Measurements from ENCODE around the gene RASA3. TPM values are rescaled to one million over a fixed set of nuclear protein-coding genes. Genes with fewer than 3 reads are reported as not detected.

The RASA3 gene
- total and polyA plus RNA-seq, 2 of the 4 experiments (the other 2 are of a cell fraction): 21.0 to 31.4 TPM

DNA sequence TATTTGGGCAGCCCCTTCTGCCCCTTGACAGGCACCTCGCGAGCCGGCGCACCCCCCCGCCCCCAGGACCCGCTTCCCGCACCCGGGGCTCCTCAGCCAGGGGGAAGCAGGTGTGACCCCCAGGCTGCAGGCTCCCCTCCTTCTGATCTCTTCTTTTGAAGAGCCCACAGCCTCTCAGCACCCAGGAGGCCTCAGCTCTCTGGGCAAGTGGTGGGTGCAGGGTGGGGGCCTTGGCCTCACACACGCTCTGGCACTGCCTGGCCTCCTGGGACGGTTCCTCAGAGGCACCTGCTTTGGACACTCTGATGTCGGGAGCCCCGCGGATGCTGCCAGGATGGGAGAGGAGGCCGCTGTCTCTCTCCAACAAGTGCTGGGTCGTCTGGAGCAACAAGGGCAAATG lies 157.0 kb downstream of the RASA3 start:
- Histone ChIP-seq H2AK5ac (ENCODE audit: low read depth, low read length) (no peak overlapping the region; the same call in 1 of the 2 replicates), H3K36me3 (ENCODE audit: control insufficient read depth, insufficient read depth, low read length) (peaks cover 66% of the 10 kb centered on the region), H3K27me3 (ENCODE audit: control insufficient read depth, insufficient read depth, low read length) (no peaks in the 10 kb centered on the region), H3K4ac (ENCODE audit: low read depth, low read length) (no peak overlapping the region), H4K5ac (ENCODE audit: low read depth, low read length) (no peak overlapping the region), H2BK5ac (ENCODE audit: low read depth, low read length, poor library complexity, severe bottlenecking) (no peak overlapping the region), H2AFZ (replicated peaks; ENCODE audit: low read length, poor library complexity) (no peak overlapping the region), H3K18ac (ENCODE audit: low read depth, low read length) (no peak overlapping the region), H3K14ac (replicated peaks; ENCODE audit: low read depth, low read length) (no peak overlapping the region), H2BK120ac (ENCODE audit: low read depth, low read length) (no peak overlapping the region), H3K9me1 (ENCODE audit: insufficient read depth, low read length) (peaks cover 26% of the 10 kb centered on the region), H3K4me3 (ENCODE audit: insufficient read depth, low read depth, low read length) (no peak overlapping the region), H3K23ac (ENCODE audit: low read depth, low read length) (no peak overlapping the region), H2BK15ac (ENCODE audit: low read depth, low read length) (no peak overlapping the region), H4K91ac (ENCODE audit: insufficient read depth, low read depth, low read length) (no peak overlapping the region), H3K9me3 (ENCODE audit: control insufficient read depth, insufficient read depth, low read length) (no peaks in the 10 kb centered on the region), H3K9ac (ENCODE audit: low read depth, low read length) (no peak overlapping the region), H3K56ac (ENCODE audit: extremely low read depth, insufficient read depth, low read length) (no peak overlapping the region), H4K8ac (ENCODE audit: low read depth in 2 of 2, low read length in 2 of 2) (no peak overlapping the region), H4K20me1 (ENCODE audit: insufficient read depth, low read length) (peaks cover 20% of the 10 kb centered on the region), H3K4me2 (ENCODE audit: low read depth, low read length) (no peak overlapping the region), H3K27ac (ENCODE audit: insufficient read depth, low read length) (no peak overlapping the region), H2AK9ac (replicated peaks; ENCODE audit: low read depth, low read length, poor library complexity) (peak overlapping the region; percentile 16), H3K4me1 (ENCODE audit: control insufficient read depth, insufficient read depth, low read length) (peaks cover 12% of the 10 kb centered on the region), H2BK20ac (ENCODE audit: low read depth, low read length) (no peak overlapping the region), H3K79me1 (ENCODE audit: low read depth in 1 of 2, low read length in 2 of 2) (peaks cover 17 to 81% of the 10 kb centered on the region in 2 experiments)
- no peak for ATAC-seq (ENCODE audit: low read depth)
- in situ Hi-C loops (cut with MboI; ENCODE audit: low sequenced_read_pairs): no loop called here
- no TSS peak for BruUV-seq (replicated peaks)
- WGBS, 2 experiments (ENCODE audit: extremely low coverage in 2 of 2, insufficient read length in 1 of 2): 80% methylated on average over 1 of the region's 15 CpGs; no CpG with 5 or more reads in 1 of the 2 experiments
- ChIA-PET CTCF (no interaction called here), POLR2A (ENCODE audit: unreplicated experiment) (no interaction called here)
- intact Hi-C loops (cut with micrococcal nuclease): no loop called here
- TF ChIP-seq CTCF (conservative IDR thresholded peaks at IDR 0.05; ENCODE audit: low read depth, low read length): no peak
- TF ChIP-seq MXI1 (IDR thresholded peaks at IDR 0.05; ENCODE audit: borderline replicate concordance, low read depth, low read length): no peak
- TF ChIP-seq CHD1 (IDR thresholded peaks at IDR 0.05; ENCODE audit: low read depth, low read length): no peak
- no peak for TF ChIP-seq CEBPB (IDR thresholded peaks at IDR 0.05; ENCODE audit: low read depth, low read length)
- TF ChIP-seq NFE2L2 (IDR thresholded peaks at IDR 0.05; ENCODE audit: low read depth, low read length): no peak
- TF ChIP-seq BHLHE40 (IDR thresholded peaks at IDR 0.05; ENCODE audit: low read depth, low read length): no peak
- TF ChIP-seq SMC3 (IDR thresholded peaks at IDR 0.05; ENCODE audit: low read depth, low read length): no peak
- no peak for TF ChIP-seq POLR2A (IDR thresholded peaks at IDR 0.05; ENCODE audit: low read depth, low read length)
- no peak for TF ChIP-seq FOS (IDR thresholded peaks at IDR 0.05; ENCODE audit: low read depth, low read length)
- TF ChIP-seq USF2 (IDR thresholded peaks at IDR 0.05; ENCODE audit: low read depth, low read length): no peak
- TF ChIP-seq ELK1 (IDR thresholded peaks at IDR 0.05; ENCODE audit: borderline replicate concordance, low read depth, low read length): no peak
- TF ChIP-seq MAZ (IDR thresholded peaks at IDR 0.05; ENCODE audit: borderline replicate concordance, low read depth, low read length): no peak
- TF ChIP-seq RAD21 (IDR thresholded peaks at IDR 0.05; ENCODE audit: low read length): no peak
- TF ChIP-seq RFX5 (IDR thresholded peaks at IDR 0.05; ENCODE audit: low read depth, low read length): no peak
- TF ChIP-seq MAFK (IDR thresholded peaks at IDR 0.05; ENCODE audit: low read depth, low read length): no peak
- no peak for TF ChIP-seq RCOR1 (IDR thresholded peaks at IDR 0.05; ENCODE audit: insufficient replicate concordance, low read length)
- dilution Hi-C loops (cut with HindIII; ENCODE audit: low sequenced_read_pairs, unreplicated experiment): no loop called here
- DNase-seq: no peak

All from IMR-90 (cell line).